K562 (cell line): Measurements from ENCODE around the gene ZFAND5.

ENCODE experiments used
- E2F5 ChIP-seq: sonication (generic); formaldehyde crosslinking; IDR thresholded peaks from 2 replicates; pipeline ENCODE4 v1.8.0; 2022; ENCODE audit warnings: mild to moderate bottlenecking, missing genetic modification reagents
- FOXJ3 ChIP-seq: sonication (generic); formaldehyde crosslinking; IDR thresholded peaks from 2 replicates; pipeline ENCODE4 v1.4.0; 2020; ENCODE audit warnings: mild to moderate bottlenecking, missing genetic modification reagents
- KAT7 ChIP-seq: sonication (generic); formaldehyde crosslinking; IDR thresholded peaks from 2 replicates; pipeline ENCODE4 v1.8.0; 2022; ENCODE audit warnings: missing genetic modification reagents, mild to moderate bottlenecking, borderline replicate concordance
- PTRF ChIP-seq: fragments of 450-650 bp; IDR thresholded peaks from 2 replicates; pipeline ENCODE4 v1.6.1; 2016; ENCODE audit warnings: mild to moderate bottlenecking, missing genetic modification characterization, missing compliant biosample characterization
- RBM17 ChIP-seq: fragments of 200-400 bp; formaldehyde crosslinking; IDR thresholded peaks from 2 replicates; pipeline ENCODE4 v1.6.1; 2017; ENCODE audit warnings: low read depth, mild to moderate bottlenecking, low read length, borderline replicate concordance
- SIN3A ChIP-seq, 2 experiments: fragments of 150-350 bp in 1 of 2; IDR thresholded peaks; 2 replicates each; pipeline ENCODE4 v1.6.1; 2011 to 2016; ENCODE audit warnings: borderline replicate concordance in 2 of 2, low read depth in 2 of 2, low read length in 2 of 2, mild to moderate bottlenecking in 2 of 2, moderate library complexity in 2 of 2; ENCODE audit not compliant: control insufficient read depth in 1 of 2
- TRIM24 ChIP-seq, 2 experiments: fragments of 450-650 bp; IDR thresholded peaks; 2 replicates each; pipeline ENCODE4 v1.6.1; 2016
- USF2 ChIP-seq: sonication (generic); formaldehyde crosslinking; IDR thresholded peaks from 2 replicates; pipeline ENCODE4 v1.5.0; 2020; ENCODE audit warnings: missing genetic modification reagents
- ZBTB34 ChIP-seq: fragments of 250-450 bp; sonication (Bioruptor Pico); IDR thresholded peaks from 2 replicates; pipeline ENCODE4 v1.8.0; 2021; ENCODE audit warnings: mild to moderate bottlenecking, moderate library complexity
- ZNF121 ChIP-seq: sonication (generic); formaldehyde crosslinking; conservative IDR thresholded peaks from 2 replicates; pipeline ENCODE4 v1.8.0; 2022; ENCODE audit warnings: missing genetic modification reagents
- TF ChIP-seq, protein P1 (sequence below), 3 experiments: fragments of 200-800 bp in 1 of 3; fragments of 250-450 bp in 1 of 3; fragments of 450-650 bp in 1 of 3; sonication (Bioruptor Pico) in 1 of 3; sonication (Bioruptor generic) in 1 of 3; formaldehyde crosslinking in 1 of 3; IDR thresholded peaks; 2 replicates each; pipeline versions ENCODE4 v1.6.1 to v1.8.0; 2016 to 2022; ENCODE audit warnings: mild to moderate bottlenecking in 2 of 3, missing genetic modification characterization in 2 of 3, missing compliant biosample characterization in 1 of 3, moderate library complexity in 1 of 3
- TF ChIP-seq, protein P2 (sequence below), 3 experiments: IDR thresholded peaks in 2 of 3; conservative IDR thresholded peaks in 1 of 3; 2 replicates each; pipeline ENCODE4 v1.5.1; 2011 to 2012; ENCODE audit warnings: low read length in 3 of 3, mild to moderate bottlenecking in 3 of 3, control low read depth in 2 of 3, improper control_type of control experiment in 1 of 3, inconsistent platforms in 1 of 3, low read depth in 1 of 3, mixed read lengths in 1 of 3, moderate library complexity in 1 of 3; ENCODE audit not compliant: insufficient read depth in 2 of 3
- TF ChIP-seq, protein P3 (sequence below): sonication (generic); formaldehyde crosslinking; IDR thresholded peaks from 2 replicates; pipeline ENCODE4 v1.9.0; 2022; ENCODE audit warnings: mild to moderate bottlenecking, missing genetic modification reagents
- TF ChIP-seq, protein P4 (sequence below): IDR thresholded peaks from 2 replicates; pipeline ENCODE4 v1.6.1; 2011; ENCODE audit not compliant: insufficient read length; ENCODE audit errors: extremely low read depth

GRCh38 chr9:72338631-72339030, 26.4 kb downstream of the ZFAND5 start:
- TF ChIP-seq TRIM24 (IDR thresholded peaks at IDR 0.05) (no peak), ZBTB34 (CRISPR knock-in tag) (no peak), ZNF121 (no peak), KAT7 (CRISPR knock-in tag) (no peak), PTRF (no peak), FOXJ3 (CRISPR knock-in tag) (no peak), USF2 (CRISPR knock-in tag) (no peak), SIN3A (IDR thresholded peaks at IDR 0.05; ENCODE audit: borderline replicate concordance in 2 of 2, control insufficient read depth in 1 of 2, low read depth in 2 of 2, low read length in 2 of 2) (no peak), E2F5 (CRISPR knock-in tag) (no peak), RBM17 (no peak)
- TF ChIP-seq, protein P1, sequence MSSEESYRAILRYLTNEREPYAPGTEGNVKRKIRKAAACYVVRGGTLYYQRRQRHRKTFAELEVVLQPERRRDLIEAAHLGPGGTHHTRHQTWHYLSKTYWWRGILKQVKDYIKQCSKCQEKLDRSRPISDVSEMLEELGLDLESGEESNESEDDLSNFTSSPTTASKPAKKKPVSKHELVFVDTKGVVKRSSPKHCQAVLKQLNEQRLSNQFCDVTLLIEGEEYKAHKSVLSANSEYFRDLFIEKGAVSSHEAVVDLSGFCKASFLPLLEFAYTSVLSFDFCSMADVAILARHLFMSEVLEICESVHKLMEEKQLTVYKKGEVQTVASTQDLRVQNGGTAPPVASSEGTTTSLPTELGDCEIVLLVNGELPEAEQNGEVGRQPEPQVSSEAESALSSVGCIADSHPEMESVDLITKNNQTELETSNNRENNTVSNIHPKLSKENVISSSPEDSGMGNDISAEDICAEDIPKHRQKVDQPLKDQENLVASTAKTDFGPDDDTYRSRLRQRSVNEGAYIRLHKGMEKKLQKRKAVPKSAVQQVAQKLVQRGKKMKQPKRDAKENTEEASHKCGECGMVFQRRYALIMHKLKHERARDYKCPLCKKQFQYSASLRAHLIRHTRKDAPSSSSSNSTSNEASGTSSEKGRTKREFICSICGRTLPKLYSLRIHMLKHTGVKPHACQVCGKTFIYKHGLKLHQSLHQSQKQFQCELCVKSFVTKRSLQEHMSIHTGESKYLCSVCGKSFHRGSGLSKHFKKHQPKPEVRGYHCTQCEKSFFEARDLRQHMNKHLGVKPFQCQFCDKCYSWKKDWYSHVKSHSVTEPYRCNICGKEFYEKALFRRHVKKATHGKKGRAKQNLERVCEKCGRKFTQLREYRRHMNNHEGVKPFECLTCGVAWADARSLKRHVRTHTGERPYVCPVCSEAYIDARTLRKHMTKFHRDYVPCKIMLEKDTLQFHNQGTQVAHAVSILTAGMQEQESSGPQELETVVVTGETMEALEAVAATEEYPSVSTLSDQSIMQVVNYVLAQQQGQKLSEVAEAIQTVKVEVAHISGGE (CRISPR knock-in tag; IDR thresholded peaks at IDR 0.05) = no peak
- TF ChIP-seq, protein P2, sequence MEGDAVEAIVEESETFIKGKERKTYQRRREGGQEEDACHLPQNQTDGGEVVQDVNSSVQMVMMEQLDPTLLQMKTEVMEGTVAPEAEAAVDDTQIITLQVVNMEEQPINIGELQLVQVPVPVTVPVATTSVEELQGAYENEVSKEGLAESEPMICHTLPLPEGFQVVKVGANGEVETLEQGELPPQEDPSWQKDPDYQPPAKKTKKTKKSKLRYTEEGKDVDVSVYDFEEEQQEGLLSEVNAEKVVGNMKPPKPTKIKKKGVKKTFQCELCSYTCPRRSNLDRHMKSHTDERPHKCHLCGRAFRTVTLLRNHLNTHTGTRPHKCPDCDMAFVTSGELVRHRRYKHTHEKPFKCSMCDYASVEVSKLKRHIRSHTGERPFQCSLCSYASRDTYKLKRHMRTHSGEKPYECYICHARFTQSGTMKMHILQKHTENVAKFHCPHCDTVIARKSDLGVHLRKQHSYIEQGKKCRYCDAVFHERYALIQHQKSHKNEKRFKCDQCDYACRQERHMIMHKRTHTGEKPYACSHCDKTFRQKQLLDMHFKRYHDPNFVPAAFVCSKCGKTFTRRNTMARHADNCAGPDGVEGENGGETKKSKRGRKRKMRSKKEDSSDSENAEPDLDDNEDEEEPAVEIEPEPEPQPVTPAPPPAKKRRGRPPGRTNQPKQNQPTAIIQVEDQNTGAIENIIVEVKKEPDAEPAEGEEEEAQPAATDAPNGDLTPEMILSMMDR (IDR thresholded peaks at IDR 0.05 in 2 of 3, conservative IDR thresholded peaks at IDR 0.05 in 1 of 3; ENCODE audit: insufficient read depth in 2 of 3, low read depth in 1 of 3, low read length in 3 of 3) = no peak
- TF ChIP-seq, protein P3, sequence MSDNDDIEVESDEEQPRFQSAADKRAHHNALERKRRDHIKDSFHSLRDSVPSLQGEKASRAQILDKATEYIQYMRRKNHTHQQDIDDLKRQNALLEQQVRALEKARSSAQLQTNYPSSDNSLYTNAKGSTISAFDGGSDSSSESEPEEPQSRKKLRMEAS (CRISPR knock-in tag) = no peak
- TF ChIP-seq, protein P4, sequence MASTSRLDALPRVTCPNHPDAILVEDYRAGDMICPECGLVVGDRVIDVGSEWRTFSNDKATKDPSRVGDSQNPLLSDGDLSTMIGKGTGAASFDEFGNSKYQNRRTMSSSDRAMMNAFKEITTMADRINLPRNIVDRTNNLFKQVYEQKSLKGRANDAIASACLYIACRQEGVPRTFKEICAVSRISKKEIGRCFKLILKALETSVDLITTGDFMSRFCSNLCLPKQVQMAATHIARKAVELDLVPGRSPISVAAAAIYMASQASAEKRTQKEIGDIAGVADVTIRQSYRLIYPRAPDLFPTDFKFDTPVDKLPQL = no peak
